ENCODE measurements around the gene ZNF324B.
A peak's percentile ranks its signal among the peaks of the same experiment; 100 is the strongest.
"Not testable (repeated sequence)": the region's sequence is repeated elsewhere in the genome, so short reads cannot be mapped to it uniquely, and the experiment has no call there.

Gene ZNF324B

GRCh38 chr19:58451358-58452101 lies at the start of gene ZNF324B:
TSS of gene ZNF324B (plus strand) at chr19:58451622. CDS start at chr19:58453702, 2,080 bp downstream.
- FAIRE-seq = peak; percentile 92

DNA sequence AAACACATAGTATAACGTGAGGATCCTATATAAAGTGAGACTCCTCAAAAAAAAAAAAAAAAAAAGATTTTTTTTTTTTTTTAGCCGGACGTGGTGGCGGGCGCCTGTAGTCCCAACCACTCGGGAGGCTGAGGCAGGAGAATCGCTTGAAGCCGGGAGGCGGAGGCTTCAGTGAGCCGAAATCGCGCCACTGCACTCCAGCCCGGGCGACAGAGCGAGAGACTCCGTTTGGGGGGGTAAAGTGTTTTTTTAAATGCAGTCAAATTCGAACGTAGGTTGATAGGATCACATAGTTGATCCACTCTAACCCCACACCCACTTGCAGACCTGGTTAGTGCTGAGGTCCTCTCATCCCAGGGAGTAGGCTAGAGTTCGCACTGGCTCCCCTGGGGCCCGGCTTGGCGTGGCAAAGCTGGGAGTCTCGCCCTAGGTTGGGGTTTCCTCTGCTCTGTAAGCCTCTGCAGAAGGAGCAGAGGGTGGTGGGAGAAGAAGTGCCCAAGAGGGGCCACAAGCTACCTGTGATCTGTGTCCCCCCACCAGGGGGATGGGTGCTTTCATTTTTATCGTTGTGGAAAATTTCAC lies 49.5 kb upstream of the ZNF324B start:
- FAIRE-seq = no peak

DNA sequence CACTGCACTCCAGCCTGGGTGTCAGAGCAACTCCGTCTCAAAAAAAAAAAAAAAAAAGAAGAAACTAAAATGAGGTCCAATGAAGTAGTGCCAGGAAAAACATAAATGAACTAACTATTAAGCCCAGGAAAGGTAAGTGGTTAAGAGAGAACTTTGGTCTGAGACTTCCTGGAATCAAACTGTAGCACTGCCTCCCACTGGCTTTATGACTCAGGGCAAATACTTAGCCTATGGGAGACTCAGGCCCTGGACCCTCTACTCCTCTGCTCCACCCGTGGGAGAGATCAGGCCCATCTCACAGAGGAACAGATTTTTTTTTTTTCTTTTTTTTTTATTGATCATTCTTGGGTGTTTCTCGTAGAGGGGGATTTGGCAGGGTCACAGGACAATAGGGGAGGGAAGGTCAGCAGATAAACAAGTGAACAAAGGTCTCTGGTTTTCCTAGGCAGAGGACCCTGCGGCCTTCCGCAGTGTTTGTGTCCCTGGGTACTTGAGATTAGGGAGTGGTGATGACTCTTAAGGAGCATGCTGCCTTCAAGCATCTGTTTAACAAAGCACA lies 47.4 kb upstream of the ZNF324B start:
- FAIRE-seq = not testable (repeated sequence)

DNA sequence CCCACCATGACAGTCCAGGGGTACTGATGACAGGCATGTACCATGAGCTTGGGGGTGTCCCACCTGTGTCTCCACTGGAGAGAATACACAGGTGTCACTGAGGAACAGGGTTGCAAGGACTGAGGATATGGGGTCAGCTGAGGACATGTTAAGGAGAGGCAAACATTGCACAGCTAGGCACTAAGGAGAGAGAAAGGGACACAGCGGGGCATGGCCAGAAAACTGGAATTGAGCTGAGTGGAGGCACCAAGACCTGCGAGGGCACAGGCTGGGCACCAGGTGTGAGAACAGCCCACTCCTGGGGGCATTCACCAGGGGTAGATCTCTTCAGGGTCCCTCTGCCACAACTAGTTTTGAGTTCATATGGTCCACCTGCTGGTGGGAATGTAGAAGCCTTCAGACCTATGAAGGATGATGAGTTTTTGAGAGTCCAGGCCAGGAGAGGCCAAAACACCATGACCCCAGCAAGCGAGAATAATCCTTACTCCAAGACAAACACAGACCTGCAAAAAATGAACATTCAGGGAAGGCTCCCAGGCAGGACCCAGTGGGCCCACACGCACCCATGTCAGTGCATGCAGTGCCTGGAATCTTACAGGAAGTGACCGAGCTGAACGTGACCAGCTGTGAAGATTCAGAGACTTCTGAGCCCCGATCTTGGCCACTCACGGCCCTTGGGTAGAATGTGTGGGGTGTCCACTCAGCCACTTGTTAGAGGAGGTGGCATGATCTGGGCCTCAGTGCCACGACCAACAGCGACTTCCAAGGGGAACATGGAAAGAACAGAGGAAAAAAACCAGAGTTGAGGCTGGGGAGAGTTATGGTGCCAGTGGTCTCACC lies 44.4 kb upstream of the ZNF324B start:
- no peak for FAIRE-seq

GRCh38 chr19:58407658-58408151 lies 43.7 kb upstream of the ZNF324B start:
- FAIRE-seq = no peak

DNA sequence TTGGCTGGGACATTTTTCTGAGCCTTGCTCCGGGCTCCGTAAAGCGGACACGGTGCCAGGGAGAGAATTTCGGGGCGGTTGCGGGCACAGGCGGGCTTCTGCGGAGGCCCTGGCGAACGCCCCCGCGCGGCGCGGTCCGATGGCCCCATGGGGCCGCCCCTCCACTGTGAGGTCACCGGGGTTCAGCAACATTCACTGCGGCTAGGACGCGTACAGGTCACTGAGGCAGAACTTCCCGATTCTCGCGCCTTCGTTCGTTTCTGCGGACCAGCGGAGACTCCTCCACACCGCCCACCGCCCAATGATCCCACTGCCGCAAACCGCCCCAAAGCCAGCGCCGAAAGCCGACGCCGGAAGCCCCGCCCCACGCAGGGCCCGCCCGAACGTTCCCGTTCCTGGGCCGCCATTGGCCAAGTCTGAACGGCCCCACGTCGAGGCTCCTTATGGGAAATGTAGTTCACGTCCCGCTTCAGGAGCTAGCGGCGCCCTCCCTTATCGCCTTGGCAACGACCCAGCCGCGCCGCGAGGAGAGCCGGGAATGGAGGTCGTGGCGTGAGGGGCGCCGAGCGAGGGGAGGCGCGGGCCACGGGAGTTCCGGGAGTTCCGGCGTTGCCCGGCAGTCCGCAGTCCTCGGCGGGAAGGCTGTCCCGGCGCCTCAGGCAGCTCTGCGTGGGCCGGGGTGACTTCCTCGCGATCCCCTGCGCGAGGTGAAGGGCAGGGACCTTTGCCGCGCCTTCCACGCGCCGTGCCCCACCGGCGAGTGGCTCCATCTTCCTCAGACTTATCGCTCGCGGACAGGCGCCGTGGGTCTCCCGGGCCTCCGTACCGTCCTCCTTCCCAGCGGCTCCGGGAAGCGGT lies 43.0 kb upstream of the ZNF324B start, which contains the start of gene ZNF584:
TSS of gene ZNF584 (plus strand) at position 498 of the 858 bp plus-strand sequence. CDS start 499 bp downstream, outside the sequence.
- peak; percentile 87 for FAIRE-seq

- no peak for FAIRE-seq
Measured at GRCh38 chr19:58409010-58409790, 42.2 kb upstream of the ZNF324B start.

DNA sequence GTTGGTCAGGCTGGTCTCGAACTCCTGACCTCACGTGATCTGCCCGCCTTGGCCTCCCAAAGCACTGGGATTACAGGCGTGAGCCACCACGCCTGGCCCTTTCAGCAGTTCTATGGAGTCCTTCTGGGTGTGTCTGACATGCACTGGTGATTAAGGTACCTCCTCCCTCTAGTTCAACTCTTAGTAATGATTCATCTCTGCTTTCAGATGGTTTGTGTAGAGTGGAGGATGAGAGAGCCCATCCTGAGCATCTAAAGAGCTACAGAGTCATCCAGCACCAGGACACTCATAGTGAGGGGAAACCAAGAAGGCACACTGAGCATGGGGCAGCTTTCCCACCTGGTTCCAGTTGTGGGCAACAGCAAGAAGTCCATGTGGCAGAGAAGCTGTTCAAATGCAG lies 34.8 kb upstream of the ZNF324B start:
- no peak for FAIRE-seq

- FAIRE-seq = no peak
Measured at GRCh38 chr19:58417071-58417470, 34.4 kb upstream of the ZNF324B start.

GRCh38 chr19:58428617-58429016 lies 22.8 kb upstream of the ZNF324B start:
- FAIRE-seq = no peak

GRCh38 chr19:58429745-58430144 lies 21.7 kb upstream of the ZNF324B start:
- no peak for FAIRE-seq

DNA sequence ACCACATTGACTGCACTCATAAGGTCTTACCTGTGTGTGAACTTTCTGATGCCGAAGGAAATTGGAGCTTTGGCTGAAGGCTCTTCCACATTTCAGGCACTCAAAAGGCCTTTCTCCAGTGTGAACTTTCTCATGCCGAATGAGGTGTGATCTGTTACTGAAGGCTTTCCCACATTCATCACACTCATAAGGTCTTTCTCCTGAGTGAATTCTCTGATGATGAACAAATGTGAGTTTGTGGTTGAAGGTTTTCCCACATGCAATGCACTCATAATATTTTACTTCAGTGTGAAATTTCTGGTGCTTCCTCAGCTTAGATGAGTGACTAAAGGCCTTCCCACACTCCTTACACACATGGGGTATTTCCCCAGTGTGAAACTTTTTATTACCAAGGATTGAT lies 17.2 kb upstream of the ZNF324B start:
- no peak for FAIRE-seq

DNA sequence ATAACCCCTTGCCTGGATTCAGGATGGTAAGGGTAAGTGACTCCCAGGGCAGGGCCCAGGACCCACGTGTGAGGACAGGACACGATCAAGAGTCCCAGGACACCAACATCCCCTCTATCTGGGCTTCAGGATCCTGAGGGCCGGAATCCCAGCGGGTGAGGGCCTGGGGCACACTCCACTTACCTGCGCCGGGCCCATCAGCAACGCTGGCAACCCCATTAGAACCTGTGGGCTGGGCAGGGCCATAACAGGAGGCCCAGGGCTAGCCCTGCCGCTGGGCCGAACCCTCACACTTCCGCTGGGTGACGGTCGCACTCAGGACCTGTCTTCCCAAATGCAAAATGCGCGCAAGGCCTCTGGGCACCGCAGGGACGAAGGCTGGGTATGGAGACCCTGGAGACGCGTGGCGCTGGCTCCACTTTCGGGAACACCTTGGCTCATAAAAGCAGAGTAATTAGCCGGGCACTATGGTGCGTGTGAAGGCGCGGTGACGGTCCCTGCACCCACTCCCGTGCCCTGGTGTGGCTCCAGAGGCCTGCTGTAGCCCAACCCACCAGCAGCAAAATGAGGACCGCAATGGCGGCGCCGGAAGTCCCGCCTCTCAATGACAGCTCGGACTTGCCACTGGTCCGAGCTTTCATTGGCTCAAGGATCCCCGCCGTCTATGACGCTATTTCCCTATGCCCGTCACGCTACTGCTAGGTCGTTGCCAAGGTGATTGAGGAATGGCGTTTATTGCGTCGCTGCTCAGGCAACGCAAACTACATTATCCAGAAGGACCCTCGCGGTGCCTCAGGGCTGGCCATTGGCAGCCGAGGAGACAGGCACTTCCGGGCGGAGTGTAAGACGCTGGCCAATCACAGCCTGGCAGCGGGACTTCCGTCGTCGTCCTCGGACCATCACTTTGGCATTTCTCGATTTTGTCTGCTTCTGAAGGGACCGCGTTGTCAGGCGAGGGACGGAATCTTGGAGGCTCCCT lies 11.6 kb upstream of the ZNF324B start, which contains the start of gene ZNF132:
TSS of gene ZNF132 (minus strand) at position 578 of the 979 bp plus-strand sequence. CDS start at position 246, 332 bp downstream.
- FAIRE-seq = no peak

- FAIRE-seq = no peak
Measured at GRCh38 chr19:58440556-58440955, 10.9 kb upstream of the ZNF324B start.

- not testable (repeated sequence) for FAIRE-seq
Measured at GRCh38 chr19:58442986-58443385, 8.4 kb upstream of the ZNF324B start.

- not testable (repeated sequence) for FAIRE-seq
Measured at GRCh38 chr19:58448860-58449259, 2.6 kb upstream of the ZNF324B start.

DNA sequence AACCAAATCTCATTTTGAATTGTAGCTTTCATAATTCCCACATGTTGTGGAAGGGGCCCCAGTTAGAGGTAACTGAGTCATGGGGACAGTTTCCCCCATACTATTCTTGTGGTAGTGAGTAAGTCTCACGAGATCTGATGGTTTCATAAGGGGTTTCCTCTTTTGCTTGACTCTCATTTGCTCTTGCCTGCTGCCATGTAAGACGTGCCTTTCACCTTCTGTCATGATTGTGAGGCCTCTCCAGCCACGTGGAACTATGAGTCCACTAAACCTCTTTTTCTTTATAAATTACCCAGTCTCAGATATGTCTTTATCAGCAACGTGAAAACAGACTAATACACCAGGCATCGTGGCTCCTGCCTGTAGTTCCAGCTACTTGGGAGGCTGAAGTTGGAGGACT lies 1.4 kb upstream of the ZNF324B start:
- FAIRE-seq = not testable (repeated sequence)

DNA sequence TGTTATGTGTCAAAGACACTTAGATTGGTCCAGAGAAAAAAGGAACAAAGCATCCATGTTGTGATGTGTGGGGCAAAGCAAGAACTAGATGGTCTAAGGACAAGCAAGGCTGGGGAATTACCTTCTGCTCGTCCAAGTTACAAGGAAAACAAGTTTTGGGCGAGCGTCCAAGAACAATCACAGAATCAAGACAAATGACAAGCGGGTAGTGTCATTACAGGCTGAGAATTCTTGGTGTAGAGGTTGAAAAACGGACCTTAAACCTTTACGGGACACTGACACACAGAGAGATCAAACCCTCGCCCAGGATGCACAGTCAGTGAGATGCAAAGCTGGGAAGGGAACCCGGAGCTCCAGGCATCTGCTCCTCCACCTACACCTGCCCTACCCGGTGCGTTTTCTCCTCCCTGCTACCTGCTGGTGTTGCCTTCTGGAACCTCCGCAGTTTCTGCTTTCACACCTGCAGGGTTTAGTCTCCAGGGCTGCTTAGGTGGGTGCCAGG lies 515 bp upstream of the ZNF324B start:
- no peak for FAIRE-seq

DNA sequence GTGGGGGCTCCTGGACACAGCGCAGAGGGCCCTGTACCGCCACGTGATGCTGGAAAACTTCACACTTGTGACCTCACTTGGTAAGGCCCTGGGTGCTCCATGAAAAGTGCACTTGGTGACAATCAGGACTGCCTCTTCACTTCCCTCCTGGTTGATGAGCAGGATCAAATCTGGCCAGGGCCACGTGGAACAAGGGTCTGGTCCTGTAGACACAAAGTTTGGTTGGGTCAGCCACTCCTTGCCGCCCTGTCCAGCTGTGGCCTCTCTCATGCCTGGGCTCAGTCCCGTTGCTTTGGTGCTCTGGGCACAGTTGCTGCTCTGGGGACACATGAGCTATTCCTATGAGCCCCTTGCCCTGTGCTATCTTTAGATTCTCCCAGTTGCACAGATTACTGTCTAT lies 2.3 kb downstream of the ZNF324B start:
- FAIRE-seq = no peak

DNA sequence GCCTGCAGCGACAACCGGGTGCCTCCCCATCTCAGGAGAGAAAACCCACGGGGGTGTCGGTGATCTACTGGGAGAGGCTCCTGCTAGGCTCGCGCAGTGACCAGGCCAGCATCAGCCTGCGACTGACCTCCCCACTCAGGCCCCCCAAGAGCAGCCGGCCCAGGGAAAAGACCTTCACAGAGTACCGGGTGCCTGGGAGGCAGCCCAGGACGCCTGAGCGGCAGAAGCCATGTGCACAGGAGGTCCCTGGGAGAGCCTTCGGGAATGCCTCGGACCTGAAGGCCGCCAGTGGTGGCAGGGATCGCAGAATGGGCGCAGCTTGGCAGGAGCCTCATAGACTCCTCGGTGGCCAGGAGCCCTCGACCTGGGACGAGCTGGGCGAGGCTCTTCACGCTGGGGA lies 3.9 kb downstream of the ZNF324B start:
- FAIRE-seq = no peak
